GM18526 (cell line): ENCODE data around the gene C11orf65.

ENCODE experiments used
- POLR2A ChIP-seq: IDR thresholded peaks from 3 replicates; pipeline ENCODE4 v1.6.1; 2011; ENCODE audit not compliant: insufficient read length; ENCODE audit errors: extremely low read depth

The C11orf65 gene

GRCh38 chr11:108494182-108494581, 26.9 kb upstream of the C11orf65 start:
- TF ChIP-seq POLR2A, result no peak

GRCh38 chr11:108491936-108492335, 24.6 kb upstream of the C11orf65 start:
- no peak for TF ChIP-seq POLR2A

GRCh38 chr11:108486828-108487227, 19.5 kb upstream of the C11orf65 start:
- no peak for TF ChIP-seq POLR2A

DNA sequence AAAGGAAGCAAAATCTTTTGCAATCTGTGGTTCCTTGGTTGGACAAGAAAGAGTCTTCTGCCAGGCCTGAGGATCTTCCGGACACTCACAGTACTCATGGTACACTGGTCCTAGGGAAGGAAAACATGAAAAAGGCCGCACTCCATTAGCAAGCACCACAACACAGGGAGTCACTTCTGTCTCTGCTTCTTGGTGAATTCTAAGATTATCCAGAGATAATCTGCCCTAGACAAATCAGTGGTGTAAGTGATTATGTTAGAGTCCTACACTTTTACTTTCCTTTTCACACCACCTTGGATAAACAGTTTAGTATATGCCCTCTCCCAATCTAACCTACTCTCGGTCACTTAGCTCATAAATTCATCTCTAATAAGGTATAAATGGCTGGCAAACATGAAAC, 19.0 kb upstream of the C11orf65 start:
- TF ChIP-seq POLR2A, result no peak

GRCh38 chr11:108483163-108483562, 15.8 kb upstream of the C11orf65 start:
- TF ChIP-seq POLR2A, result no peak

GRCh38 chr11:108474664-108475463, 7.5 kb upstream of the C11orf65 start:
- TF ChIP-seq POLR2A, result no peak

GRCh38 chr11:108472681-108473080, 5.4 kb upstream of the C11orf65 start:
- TF ChIP-seq POLR2A, result no peak

GRCh38 chr11:108468478-108468864, 1.1 kb upstream of the C11orf65 start:
- no peak for TF ChIP-seq POLR2A

DNA sequence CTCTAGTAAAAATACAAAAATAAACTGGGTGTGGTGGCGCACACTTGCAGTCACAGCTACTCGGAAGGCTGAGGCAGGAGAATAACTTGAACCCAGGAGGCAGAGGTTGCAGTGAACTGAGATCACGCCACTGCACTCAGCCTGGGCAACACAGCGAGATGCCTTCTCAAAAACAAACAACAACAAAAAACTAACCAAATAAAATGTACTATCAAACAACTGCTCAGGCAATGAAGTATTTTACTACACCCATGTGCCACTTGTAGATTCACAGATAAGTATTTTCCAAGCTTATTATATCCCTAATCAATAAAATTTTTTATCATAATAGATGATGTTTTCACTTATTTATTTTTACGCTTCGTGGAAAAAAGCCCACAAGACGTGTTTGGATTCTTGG, 924 bp downstream of the C11orf65 start:
- TF ChIP-seq POLR2A, result no peak

GRCh38 chr11:108453207-108453835, 14.0 kb downstream of the C11orf65 start:
- TF ChIP-seq POLR2A, result no peak

GRCh38 chr11:108436594-108436993, 30.7 kb downstream of the C11orf65 start:
- no peak for TF ChIP-seq POLR2A

DNA sequence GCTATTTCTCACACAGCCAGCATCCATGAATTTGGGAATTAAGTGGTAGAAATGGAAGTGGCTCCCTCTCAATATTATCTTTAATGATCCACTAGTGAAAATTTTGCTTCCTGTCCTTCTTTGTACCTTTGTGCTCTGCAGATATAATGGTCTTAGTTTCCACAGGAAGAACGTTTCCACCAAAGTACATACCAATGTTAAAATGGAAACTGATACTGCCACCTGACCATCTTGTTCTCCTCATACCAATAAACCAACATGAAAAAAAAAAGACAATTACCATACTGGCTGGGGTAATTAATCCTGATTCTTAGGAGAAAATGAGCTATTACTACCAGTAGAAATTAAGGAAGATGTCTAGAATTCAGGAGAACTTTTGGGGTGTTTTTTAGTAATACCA, 32.3 kb downstream of the C11orf65 start:
- no peak for TF ChIP-seq POLR2A

GRCh38 chr11:108432783-108433182, 34.5 kb downstream of the C11orf65 start:
- TF ChIP-seq POLR2A, result no peak

- TF ChIP-seq POLR2A, result no peak
These were observed 35.3 kb downstream of the C11orf65 start for GRCh38 chr11:108431997-108432396.

GRCh38 chr11:108431370-108431769, 36.0 kb downstream of the C11orf65 start:
- no peak for TF ChIP-seq POLR2A

GRCh38 chr11:108414958-108415357, 52.4 kb downstream of the C11orf65 start:
- no peak for TF ChIP-seq POLR2A

DNA sequence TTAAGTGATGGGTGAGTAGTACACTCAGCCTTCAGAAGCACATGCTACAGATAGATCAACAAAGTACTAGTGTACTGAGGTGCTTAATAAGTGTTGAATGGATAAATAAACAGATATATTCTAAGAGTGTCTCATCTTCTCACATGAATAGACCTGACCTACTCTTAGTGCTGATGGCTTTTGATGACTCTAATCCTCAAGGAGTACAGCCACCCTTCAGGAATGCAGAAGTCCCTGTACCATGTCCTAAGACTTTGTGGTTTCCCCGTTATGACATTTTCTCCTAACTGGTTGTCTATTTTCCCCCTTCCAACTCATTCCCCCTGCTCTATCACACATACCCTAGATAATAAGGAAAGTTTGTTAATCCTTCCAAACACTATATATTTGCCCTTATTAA, 61.6 kb downstream of the C11orf65 start:
- no peak for TF ChIP-seq POLR2A
